Pancreas (tissue), 10 donors: ENCODE results near the gene NACC2. TPM values are rescaled to one million over a fixed set of nuclear protein-coding genes. Genes with fewer than 3 reads are reported as not detected.
A peak's percentile ranks its signal among the peaks of the same experiment; 100 is the strongest.

ENCODE experiments used
- ATAC-seq, 4 donors: fragments of 200-7000 bp; cut with Tn5 transposase; one replicate each; pipeline versions ENCODE4 v1.8.0 to v1.9.1; 2020; ENCODE audit warnings: mild to moderate bottlenecking in 4 of 4, moderate library complexity in 4 of 4
- DNase-seq, 6 donors: peaks; one replicate each; pipeline ENCODE4 v3.0.0-alpha.2; 2020
- FAIRE-seq: peaks from 2 replicates; lab custom pipeline; 2012; peaks lifted over from hg19 to GRCh38; lab: Jason Lieb, UNC
- H3K27ac ChIP-seq, 4 donors: fragments of 200-600 bp; sonication (generic); 1 replicate in 3 of 4; 2 replicates in 1 of 4; pipeline versions ENCODE4 v1.5.0 to v1.8.0; 2020
- H3K27me3 ChIP-seq, 4 donors: fragments of 200-600 bp; one replicate each; pipeline ENCODE4 v1.8.0; 2021
- H3K36me3 ChIP-seq, 3 donors: fragments of 200-600 bp; sonication (generic) in 1 of 3; one replicate each; pipeline versions ENCODE4 v1.5.0 to v1.8.0; 2020 to 2021
- H3K4me1 ChIP-seq, 3 donors: fragments of 200-600 bp; one replicate each; pipeline ENCODE4 v1.8.0; 2021
- H3K4me3 ChIP-seq, 4 donors: fragments of 200-600 bp; sonication (generic) in 2 of 4; one replicate each; pipeline versions ENCODE4 v1.5.0 to v1.8.0; 2020 to 2021
- H3K9me3 ChIP-seq, 4 donors: fragments of 200-600 bp; one replicate each; pipeline ENCODE4 v1.8.0; 2021
- WGBS, 2 donors: extraction: QIAGEN DNeasy Blood & Tissue Kit; methylation state at CpG; one replicate each; pipeline ENCODE4 v1.1.7; 2013; 5-methylcytosine and 5-hydroxymethylcytosine counted together
- intact Hi-C, 3 donors: fragments of 100-400 bp; cut with DNase I; formaldehyde crosslinking; loops; one replicate each; pipeline versions ENCODE4 v1.11.1 to v1.14.2; 2022
- polyA plus RNA-seq, 2 donors: library from polyadenylated mRNA; stranded (reverse); fragments of 200-250 nt; gene quantifications; one replicate each; pipeline ENCODE4 v1.2.3, GENCODE V29; 2013
- total RNA-seq, 6 donors: library from RNA; stranded (reverse); fragmentation: NEBNext Ultra II Directional in 4 of 6; extraction: Animal tissue kit (Norgen Biotek cat#: 25700) in 4 of 6; gene quantifications; one replicate each; pipeline versions ENCODE4 v1.2.1 to v1.2.4, GENCODE V29; 2021 to 2023
- TF ChIP-seq, protein P1 (sequence below), 4 donors: fragments of 200-600 bp; sonication (generic) in 3 of 4; IDR thresholded peaks; one replicate each; pipeline versions ENCODE4 v1.5.0 to v1.8.0; 2021; ENCODE audit warnings: antibody characterized with exemption in 4 of 4
- donor health status: healthy with polysubstance abuse.
- donor health status: DM: no; HTN: no; CAD: no; lungs with moderate emphysema.
- donor health status: DM: no; HTN: no; CAD: no.
- donor health status: control.
- donor health status: control.
- donor health status: Bipolar disorder and iron deficiency.
- donor health status: DM: yes; HTN: yes; CAD: no.
- donor health status: DM: no; HTN: no; CAD: no.
- donor health status: DM: no; HTN: no; CAD: no.
- donor health status: DM: yes; HTN: yes; CAD: no.

The NACC2 gene
- total and polyA plus RNA-seq, 8 donors, result 4.3 to 12.4 (median 8.2) TPM

DNA sequence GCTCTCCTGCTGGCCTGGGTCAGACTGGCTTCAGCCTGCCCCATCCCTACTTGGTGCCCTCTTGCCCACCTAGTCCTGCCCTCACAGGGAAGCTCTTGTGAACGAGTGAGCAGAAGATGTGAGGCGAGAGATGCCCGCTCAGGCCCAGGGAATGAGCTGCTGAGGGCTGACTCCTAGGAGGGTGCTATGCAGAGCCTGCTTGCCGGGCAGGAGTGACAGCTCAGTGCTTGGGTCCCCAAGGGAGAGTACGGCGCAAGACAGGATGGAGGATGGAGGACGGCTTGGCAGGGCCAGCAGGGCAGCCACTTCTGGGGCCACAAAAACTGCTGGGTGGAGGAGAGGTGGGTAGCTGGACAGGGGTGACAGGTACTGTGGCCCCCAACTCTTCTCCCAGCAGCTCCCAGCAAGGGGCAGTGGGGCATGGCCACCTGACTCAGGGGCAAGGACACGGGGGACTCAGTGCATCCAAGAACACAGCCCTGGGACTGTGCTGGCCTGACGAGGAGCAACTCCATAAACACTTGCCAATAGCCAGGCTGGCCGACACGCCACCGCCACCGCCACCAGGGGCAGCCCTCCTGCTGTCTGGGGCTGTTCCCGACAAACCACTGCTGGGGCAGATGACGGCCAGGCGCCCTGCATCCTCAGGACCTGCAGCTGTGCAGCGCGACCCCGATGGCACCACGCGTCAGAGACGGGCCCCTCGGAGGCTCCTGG is 78.4 kb downstream of the NACC2 start:
- WGBS, 2 donors, result 93 to 94% methylated on average over 23 of the region's 23 CpGs
- FAIRE-seq (no peak), ATAC-seq (no peak), DNase-seq (peak in 5 of 6 donors; percentile 1 to 70 (median 18))
- intact Hi-C loops, result no loop called here
- H3K36me3 ChIP-seq, result peaks cover 0 to 3% (median 0%) of the 10 kb centered on the region in 3 donors
- no peak overlapping the region for H3K27ac ChIP-seq
- H3K4me1 ChIP-seq, result peaks cover 0 to under 1% (median 0%) of the 10 kb centered on the region in 3 donors
- no peak overlapping the region for H3K4me3 ChIP-seq
- H3K9me3 ChIP-seq, result no peaks in the 10 kb centered on the region
- TF ChIP-seq, protein P1, sequence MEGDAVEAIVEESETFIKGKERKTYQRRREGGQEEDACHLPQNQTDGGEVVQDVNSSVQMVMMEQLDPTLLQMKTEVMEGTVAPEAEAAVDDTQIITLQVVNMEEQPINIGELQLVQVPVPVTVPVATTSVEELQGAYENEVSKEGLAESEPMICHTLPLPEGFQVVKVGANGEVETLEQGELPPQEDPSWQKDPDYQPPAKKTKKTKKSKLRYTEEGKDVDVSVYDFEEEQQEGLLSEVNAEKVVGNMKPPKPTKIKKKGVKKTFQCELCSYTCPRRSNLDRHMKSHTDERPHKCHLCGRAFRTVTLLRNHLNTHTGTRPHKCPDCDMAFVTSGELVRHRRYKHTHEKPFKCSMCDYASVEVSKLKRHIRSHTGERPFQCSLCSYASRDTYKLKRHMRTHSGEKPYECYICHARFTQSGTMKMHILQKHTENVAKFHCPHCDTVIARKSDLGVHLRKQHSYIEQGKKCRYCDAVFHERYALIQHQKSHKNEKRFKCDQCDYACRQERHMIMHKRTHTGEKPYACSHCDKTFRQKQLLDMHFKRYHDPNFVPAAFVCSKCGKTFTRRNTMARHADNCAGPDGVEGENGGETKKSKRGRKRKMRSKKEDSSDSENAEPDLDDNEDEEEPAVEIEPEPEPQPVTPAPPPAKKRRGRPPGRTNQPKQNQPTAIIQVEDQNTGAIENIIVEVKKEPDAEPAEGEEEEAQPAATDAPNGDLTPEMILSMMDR (IDR thresholded peaks at IDR 0.05), result no peak
- H3K27me3 ChIP-seq, result no peaks in the 10 kb centered on the region

- FAIRE-seq (no peak), DNase-seq (peak in 3 of 6 donors; percentile 1 to 62 (median 44)), ATAC-seq (no peak)
- no peak overlapping the region for H3K4me3 ChIP-seq
- H3K36me3 ChIP-seq, result peaks cover 0 to 11% (median 2%) of the 10 kb centered on the region in 3 donors
- H3K27me3 ChIP-seq, result no peaks in the 10 kb centered on the region
- TF ChIP-seq, protein P1 (IDR thresholded peaks at IDR 0.05), result no peak
- H3K9me3 ChIP-seq, result no peaks in the 10 kb centered on the region
- H3K4me1 ChIP-seq, result no peaks in the 10 kb centered on the region
- WGBS, 2 donors, result 90% methylated on average over 28 of the region's 28 CpGs
- H3K27ac ChIP-seq, result no peak overlapping the region
- intact Hi-C loops, result no loop called here
Observed at GRCh38 chr9:136015656-136016571, 79.2 kb downstream of the NACC2 start.

DNA sequence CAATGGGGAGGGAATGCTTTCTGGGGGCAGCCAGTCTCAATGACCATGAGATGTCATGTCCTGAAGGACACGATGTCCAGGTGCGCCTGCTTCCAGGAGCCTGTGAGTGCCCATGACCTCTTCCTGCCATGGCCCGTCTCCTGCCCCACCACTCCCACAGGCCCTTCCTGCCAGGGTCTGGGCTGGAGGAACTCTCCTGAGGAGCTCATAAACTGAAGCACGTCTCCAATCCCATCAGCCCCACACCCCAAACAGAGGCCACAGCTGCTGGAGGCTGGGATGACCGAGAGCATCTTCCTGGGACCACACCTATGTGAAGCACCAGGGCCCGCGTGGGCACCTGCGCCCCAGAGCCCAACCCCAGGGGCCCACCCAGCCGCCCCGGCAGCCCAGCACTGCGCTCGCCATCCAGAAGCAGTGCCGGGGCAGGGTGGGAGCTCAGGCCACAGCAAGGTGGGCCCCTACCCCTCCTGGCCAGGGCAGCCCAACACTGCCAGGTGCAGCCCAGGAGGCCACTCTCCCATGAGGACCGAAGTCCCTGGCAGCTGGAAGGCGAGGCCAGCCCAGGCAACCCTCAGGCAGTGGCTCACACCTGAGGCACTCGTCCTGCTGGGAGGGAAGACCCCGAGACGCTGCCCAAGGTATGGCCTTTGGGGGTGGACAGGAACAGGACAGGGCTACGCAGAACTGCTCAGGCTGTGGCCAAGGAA is 80.0 kb downstream of the NACC2 start:
- peak in 3 of 6 donors; percentile 2 to 52 (median 42) for DNase-seq
- TF ChIP-seq, protein P1 (IDR thresholded peaks at IDR 0.05), result no peak
- no peak for FAIRE-seq
- ATAC-seq, result no peak
- H3K36me3 ChIP-seq, result peaks cover 0 to 14% (median 3%) of the 10 kb centered on the region in 3 donors
- 80 to 82% methylated on average over 17 to 19 of the region's 19 CpGs for WGBS, 2 donors
- H3K9me3 ChIP-seq, result no peaks in the 10 kb centered on the region
- intact Hi-C loops, result no loop called here
- no peaks in the 10 kb centered on the region for H3K27me3 ChIP-seq
- H3K4me3 ChIP-seq, result no peak overlapping the region
- no peaks in the 10 kb centered on the region for H3K4me1 ChIP-seq
- no peak overlapping the region for H3K27ac ChIP-seq

DNA sequence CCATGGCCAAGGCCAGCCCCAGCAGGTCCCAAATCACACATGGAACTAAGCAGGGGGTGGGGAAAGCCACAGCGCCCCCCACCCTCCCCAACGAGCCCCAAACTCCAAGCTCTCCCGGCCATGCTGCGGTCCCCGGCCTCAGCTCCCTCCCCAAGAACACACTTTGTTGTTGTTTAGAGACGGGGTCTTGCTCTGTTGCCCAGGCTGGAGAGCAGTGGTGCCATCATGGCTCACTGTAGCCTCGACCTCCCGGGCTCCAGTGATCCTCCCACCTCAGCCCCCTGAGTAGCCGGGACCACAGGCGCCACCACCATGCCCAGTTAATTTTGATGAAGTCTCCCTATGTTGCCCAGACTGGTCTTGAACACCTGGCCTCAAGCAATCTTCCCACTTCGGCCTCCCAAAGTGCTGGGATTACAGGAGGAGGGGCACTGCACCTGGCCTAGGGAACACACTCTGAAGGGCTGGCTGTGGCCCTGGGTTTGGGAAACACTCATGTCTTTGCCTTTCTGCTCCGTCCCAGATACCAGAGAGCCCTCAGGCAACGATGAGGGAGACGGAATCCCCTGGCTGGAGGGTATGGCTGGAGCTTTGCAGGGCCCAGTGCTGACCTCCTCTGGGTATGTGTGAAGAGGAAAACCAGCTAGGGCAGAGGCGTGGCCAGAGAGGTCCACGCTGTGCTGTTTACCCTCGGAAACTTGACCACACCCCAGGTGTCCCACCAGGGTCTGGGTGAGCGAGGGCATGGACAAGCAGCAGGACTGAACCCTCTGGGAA is 80.8 kb downstream of the NACC2 start:
- 93 to 95% methylated on average over 18 of the region's 18 CpGs for WGBS, 2 donors
- no peak for FAIRE-seq
- no peak overlapping the region for H3K27ac ChIP-seq

More for the DNA sequence above, 80.8 kb downstream of the NACC2 start:
- intact Hi-C loops, result no loop called here
- H3K4me1 ChIP-seq, result no peaks in the 10 kb centered on the region
- DNase-seq, result peak in 1 of 6 donors; percentile 27
- peaks cover 0 to 14% (median 3%) of the 10 kb centered on the region in 3 donors for H3K36me3 ChIP-seq
- TF ChIP-seq, protein P1 (IDR thresholded peaks at IDR 0.05), result no peak
- ATAC-seq, result no peak
- no peak overlapping the region for H3K4me3 ChIP-seq
- H3K9me3 ChIP-seq, result no peaks in the 10 kb centered on the region
- H3K27me3 ChIP-seq, result no peaks in the 10 kb centered on the region
